Retinal pigment epithelial cell (primary cell): ENCODE data around the gene CTNNBL1.

Experiments used
- DNase-seq: peaks from one replicate; pipeline ENCODE4 v3.0.0-alpha.2; 2010; ENCODE audit warnings: low read depth
- H3K4me3 ChIP-seq: 2 replicates; pipeline ENCODE4 v1.5.1; 2011; ENCODE audit warnings: mild to moderate bottlenecking, low read length, control low read depth, moderate library complexity
- CTCF ChIP-seq: conservative IDR thresholded peaks from 2 replicates; pipeline ENCODE4 v1.5.1; 2011; ENCODE audit warnings: low read depth, low read length, control low read depth, inconsistent platforms

CTNNBL1 gene

DNA sequence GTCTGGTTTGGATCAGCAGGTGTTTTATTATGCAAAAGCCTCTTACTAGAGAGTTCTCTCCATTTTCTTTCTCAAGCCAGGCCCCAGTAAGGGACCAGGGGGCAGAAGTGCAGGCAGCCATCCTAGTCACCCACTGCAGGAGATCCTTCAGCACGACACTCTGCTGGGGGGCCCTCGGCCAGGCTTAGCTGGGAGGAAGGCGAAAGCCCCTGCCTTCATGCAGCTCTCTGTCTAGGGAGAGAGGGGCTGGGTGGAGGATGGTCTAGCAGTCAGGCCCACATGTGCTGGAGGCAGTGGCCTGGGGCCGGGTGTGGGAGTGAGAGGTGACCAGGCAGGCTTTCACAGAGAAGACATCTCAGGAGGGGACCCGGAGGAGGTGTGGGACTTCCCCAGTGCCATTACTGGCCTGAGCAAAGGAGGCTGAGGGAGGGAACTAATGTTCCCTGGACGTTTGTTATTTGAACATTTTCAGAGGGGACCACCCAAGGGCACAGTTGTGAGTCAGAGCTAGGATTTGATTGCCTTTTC lies 175.6 kb downstream of the CTNNBL1 start:
- TF ChIP-seq CTCF, result no peak
- DNase-seq, result no peak
- H3K4me3 ChIP-seq, result no peak overlapping the region

DNA sequence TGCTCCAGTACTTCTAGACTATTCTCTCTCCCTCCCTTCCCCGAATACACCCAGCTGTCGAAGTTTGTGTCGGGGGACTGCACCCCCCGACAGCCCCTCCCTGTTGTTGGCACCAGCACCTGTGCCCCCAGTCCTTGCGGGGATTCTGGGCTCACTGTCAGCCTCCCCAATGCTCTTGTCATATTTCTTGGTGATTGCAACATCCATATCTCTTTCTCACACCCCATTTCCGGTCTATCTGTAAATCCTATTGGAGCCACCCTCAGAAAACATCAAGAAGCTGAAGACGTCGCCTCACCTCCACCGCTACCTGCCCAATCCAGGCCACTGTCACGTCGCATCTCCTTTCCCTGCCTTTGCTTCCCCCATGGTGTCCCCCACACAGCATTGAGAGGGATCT lies 176.5 kb downstream of the CTNNBL1 start:
- no peak overlapping the region for H3K4me3 ChIP-seq
- TF ChIP-seq CTCF, result no peak
- no peak for DNase-seq

GRCh38 chr20:37871751-37872150 lies 177.9 kb downstream of the CTNNBL1 start:
- no peak for DNase-seq
- H3K4me3 ChIP-seq, result no peak overlapping the region

DNA sequence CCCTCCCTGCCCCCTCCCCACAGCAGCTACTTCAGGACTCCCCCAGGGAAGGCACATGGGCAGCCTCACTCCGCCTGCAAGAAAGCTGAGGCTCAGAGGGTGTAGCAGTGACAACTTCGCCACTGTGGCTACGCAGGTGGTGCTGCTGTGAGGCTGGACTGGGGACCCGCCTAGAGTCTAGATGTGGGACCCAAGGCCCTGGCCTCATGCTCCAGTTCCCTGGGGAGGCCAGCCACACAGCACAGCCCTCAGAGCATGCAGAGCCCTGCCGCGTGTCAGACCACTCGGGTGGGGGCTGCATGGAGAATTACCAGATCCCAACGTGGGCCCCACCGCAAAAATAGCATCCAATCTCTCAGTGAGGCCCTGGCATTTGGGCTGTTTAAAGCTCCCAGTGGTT lies 178.3 kb downstream of the CTNNBL1 start:
- no peak overlapping the region for H3K4me3 ChIP-seq
- DNase-seq, result no peak
- no peak for TF ChIP-seq CTCF

More at GRCh38 chr20:37871751-37872150, 177.9 kb downstream of the CTNNBL1 start:
- no peak for TF ChIP-seq CTCF

DNA sequence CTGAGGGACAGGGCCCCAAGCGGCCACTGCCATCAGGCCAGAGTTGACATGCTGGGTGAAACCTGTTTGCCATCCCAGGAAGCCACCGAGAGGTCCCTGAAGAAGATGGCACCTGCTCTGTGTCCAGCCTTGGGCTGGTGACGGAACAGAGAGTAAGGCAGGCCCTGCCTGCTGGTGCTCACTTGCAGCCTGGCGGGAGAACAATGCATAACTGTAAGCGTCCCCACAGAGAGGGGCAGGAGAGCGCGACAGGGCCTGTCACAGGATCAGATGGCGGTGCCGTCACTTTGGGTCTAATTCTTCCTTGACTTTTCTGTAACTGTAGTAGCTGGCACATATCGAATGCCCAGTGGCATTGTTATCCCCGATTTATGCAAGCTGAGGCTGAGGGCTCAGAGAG lies 180.1 kb downstream of the CTNNBL1 start:
- DNase-seq, result no peak
- H3K4me3 ChIP-seq, result no peak overlapping the region
- no peak for TF ChIP-seq CTCF

- no peak for TF ChIP-seq CTCF
- no peak overlapping the region for H3K4me3 ChIP-seq
- no peak for DNase-seq
Observed at GRCh38 chr20:37875460-37876175, 181.8 kb downstream of the CTNNBL1 start.

GRCh38 chr20:37876863-37877262 lies 183.0 kb downstream of the CTNNBL1 start:
- no peak for TF ChIP-seq CTCF
- no peak overlapping the region for H3K4me3 ChIP-seq
- DNase-seq, result no peak
